IgD-negative memory B cell (primary cell): ENCODE results near the gene FOXE3. TPM values are rescaled to one million over a fixed set of nuclear protein-coding genes. Genes with fewer than 3 reads are reported as not detected.

Experiments used
- H3K27ac Mint-ChIP-seq, 3 donors: one replicate each; pipeline ENCODE4 v1.8.0; 2020 to 2022; ENCODE audit warnings: mild to moderate bottlenecking in 3 of 3, mixed read lengths in 3 of 3, moderate library complexity in 1 of 3
- H3K27me3 Mint-ChIP-seq: one replicate; pipeline ENCODE4 v1.8.0; 2021; ENCODE audit warnings: mixed read lengths
- H3K36me3 Mint-ChIP-seq: one replicate; pipeline ENCODE4 v1.8.0; 2020; ENCODE audit warnings: mild to moderate bottlenecking, mixed read lengths
- H3K4me1 Mint-ChIP-seq, 3 donors: one replicate each; pipeline ENCODE4 v1.8.0; 2020 to 2022; ENCODE audit warnings: mixed read lengths in 3 of 3, mild to moderate bottlenecking in 1 of 3
- H3K4me3 Mint-ChIP-seq, 4 donors: one replicate each; pipeline ENCODE4 v1.8.0; 2020 to 2022; ENCODE audit warnings: mild to moderate bottlenecking in 4 of 4, mixed read lengths in 4 of 4, moderate library complexity in 3 of 4
- H3K9me3 Mint-ChIP-seq, 3 donors: one replicate each; pipeline ENCODE4 v1.8.0; 2020 to 2021; ENCODE audit warnings: mixed read lengths in 3 of 3, mild to moderate bottlenecking in 1 of 3
- polyA plus RNA-seq: library from polyadenylated mRNA; unstranded; fragments of 300-500 nt; fragmentation: Illumina TruSeq; gene quantifications from one replicate; pipeline ENCODE4 v1.2.3, GENCODE V29; 2021

The FOXE3 gene
- polyA plus RNA-seq, 1 donor from 2014 or later: not detected

- Mint-ChIP-seq H3K36me3 (no peaks in the 10 kb centered on the region), H3K4me3 (peak overlapping the region; percentile 82 to 97 (median 94)), H3K4me1 (peaks cover 18 to 30% (median 25%) of the 10 kb centered on the region in 3 donors), H3K9me3 (no peaks in the 10 kb centered on the region), H3K27me3 (peaks cover 37% of the 10 kb centered on the region), H3K27ac (peak overlapping the region in 2 of 3 donors; percentile 91 to 94)
Measured at GRCh38 chr1:47435506-47436303, 19.6 kb downstream of the FOXE3 start.

DNA sequence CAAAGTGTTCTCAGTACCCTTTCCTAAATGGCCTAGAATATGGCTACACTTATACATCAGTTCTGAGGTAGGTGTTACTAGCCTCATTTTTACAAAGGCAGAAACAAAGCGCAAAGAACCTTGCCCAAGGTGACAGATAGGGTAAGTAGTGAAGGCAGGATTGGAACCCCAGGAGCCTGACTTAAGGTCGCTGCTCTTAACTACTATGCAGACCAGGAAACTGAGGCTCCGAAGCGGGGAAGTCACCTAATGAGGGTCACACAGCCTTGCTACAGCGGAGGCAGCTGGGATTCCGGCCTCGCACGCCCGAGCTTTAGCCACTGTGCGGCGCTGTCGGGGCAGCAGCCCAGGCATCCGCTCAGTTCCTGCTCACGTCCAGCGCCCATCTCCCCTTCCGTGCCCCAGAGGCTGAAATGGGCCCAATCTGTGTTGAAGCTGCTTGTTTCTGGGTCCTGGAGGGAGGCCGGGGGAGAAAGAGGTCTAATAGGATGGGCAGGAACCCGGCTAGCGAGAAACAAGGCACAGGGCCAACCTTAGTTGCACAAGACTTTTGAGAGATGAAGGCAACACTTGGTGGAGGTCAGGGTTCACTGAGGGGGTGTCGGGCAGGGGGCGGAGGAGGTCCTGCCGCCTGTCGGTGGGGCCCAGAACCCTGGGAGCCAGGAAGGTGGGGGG is 20.4 kb downstream of the FOXE3 start:
- H3K27ac Mint-ChIP-seq: peak overlapping the region in 2 of 3 donors; percentile 91 to 94
- peaks cover 32% of the 10 kb centered on the region for H3K27me3 Mint-ChIP-seq
- peaks cover 15 to 26% (median 25%) of the 10 kb centered on the region in 3 donors for H3K4me1 Mint-ChIP-seq
- H3K36me3 Mint-ChIP-seq: no peaks in the 10 kb centered on the region
- no peaks in the 10 kb centered on the region for H3K9me3 Mint-ChIP-seq
- H3K4me3 Mint-ChIP-seq: peak overlapping the region; percentile 82 to 97 (median 94)

DNA sequence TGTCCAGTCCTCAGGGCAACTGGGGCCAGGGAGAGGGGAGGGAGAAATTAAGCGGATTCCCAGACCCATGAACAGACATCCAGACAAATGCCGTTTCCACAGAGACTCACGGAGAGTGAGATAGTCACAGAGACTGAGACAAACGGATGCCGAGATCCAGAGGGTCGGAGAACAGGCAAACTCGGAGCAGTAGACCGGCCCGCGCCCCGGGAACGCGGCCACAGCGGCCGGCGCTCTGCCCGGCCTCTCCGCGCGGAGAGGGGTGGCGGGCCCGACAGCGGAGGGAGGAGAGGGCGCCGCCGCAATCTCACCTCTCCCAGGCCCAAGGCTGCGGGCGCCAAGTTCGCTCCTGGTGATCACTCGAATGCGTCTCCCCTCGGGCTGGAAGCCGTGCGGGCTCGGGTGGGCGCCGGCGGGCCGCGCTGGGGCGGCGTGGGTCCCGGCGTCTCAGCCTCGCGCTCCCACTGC is 20.9 kb downstream of the FOXE3 start:
- Mint-ChIP-seq H3K27me3 (peaks cover 31% of the 10 kb centered on the region), H3K27ac (peak overlapping the region in 2 of 3 donors; percentile 91 to 94), H3K9me3 (no peaks in the 10 kb centered on the region), H3K36me3 (no peaks in the 10 kb centered on the region), H3K4me3 (peak overlapping the region; percentile 82 to 97 (median 94)), H3K4me1 (peaks cover 15 to 26% (median 22%) of the 10 kb centered on the region in 3 donors)

- Mint-ChIP-seq H3K36me3 (no peaks in the 10 kb centered on the region), H3K4me1 (peaks cover 12 to 20% (median 18%) of the 10 kb centered on the region in 3 donors), H3K4me3 (peak within 1 kb of the TSS; percentile 82 to 97 (median 94)), H3K27me3 (peaks cover 25% of the 10 kb centered on the region), H3K27ac (peak within 1 kb of the TSS in 2 of 3 donors; percentile 91 to 94), H3K9me3 (no peaks in the 10 kb centered on the region)
Measured at GRCh38 chr1:47437447-47438164, 21.5 kb downstream of the FOXE3 start, which contains the start of gene FOXD2. Gene FOXD2 (plus strand): TSS chr1:47438044. CDS start chr1:47438136, 92 bp downstream.

- Mint-ChIP-seq H3K36me3 (no peaks in the 10 kb centered on the region), H3K27me3 (peaks cover 17% of the 10 kb centered on the region), H3K27ac (peak overlapping the region in 1 of 3 donors; percentile 80), H3K9me3 (no peaks in the 10 kb centered on the region), H3K4me3 (peak overlapping the region; percentile 66 to 94 (median 81)), H3K4me1 (peaks cover 7 to 15% (median 14%) of the 10 kb centered on the region in 3 donors)
Measured at GRCh38 chr1:47438165-47439016, 22.3 kb downstream of the FOXE3 start.

DNA sequence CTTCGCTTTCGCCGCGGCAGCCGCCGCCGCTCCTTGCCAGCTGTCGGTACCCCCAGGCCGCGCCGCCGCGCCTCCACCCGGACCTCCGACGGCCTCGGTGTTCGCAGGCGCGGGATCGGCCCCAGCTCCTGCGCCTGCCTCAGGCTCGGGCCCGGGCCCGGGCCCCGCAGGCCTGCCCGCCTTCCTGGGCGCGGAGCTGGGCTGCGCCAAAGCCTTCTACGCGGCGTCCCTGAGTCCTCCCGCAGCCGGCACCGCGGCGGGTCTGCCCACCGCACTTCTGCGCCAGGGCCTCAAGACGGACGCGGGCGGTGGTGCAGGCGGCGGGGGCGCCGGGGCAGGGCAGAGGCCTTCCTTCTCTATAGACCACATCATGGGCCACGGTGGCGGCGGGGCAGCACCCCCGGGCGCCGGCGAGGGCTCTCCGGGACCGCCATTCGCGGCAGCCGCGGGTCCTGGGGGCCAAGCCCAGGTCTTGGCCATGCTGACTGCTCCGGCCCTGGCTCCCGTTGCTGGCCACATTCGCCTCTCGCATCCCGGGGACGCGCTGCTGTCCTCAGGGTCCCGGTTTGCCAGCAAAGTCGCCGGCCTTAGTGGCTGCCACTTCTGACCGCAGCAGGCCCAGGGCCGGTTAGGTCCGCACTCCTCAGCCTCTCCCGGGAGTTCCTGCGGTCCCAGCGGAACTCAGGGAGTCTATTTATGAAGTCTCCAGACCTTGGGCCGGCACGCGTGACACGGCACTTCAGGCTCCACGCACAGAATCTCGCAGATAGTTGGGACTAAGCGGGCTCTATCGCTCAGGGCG is 23.1 kb downstream of the FOXE3 start:
- H3K4me3 Mint-ChIP-seq: peak overlapping the region in 2 of 4 donors; percentile 13 to 85
- H3K27ac Mint-ChIP-seq: peak overlapping the region in 2 of 3 donors; percentile 67 to 92
- peaks cover 11% of the 10 kb centered on the region for H3K27me3 Mint-ChIP-seq

DNA sequence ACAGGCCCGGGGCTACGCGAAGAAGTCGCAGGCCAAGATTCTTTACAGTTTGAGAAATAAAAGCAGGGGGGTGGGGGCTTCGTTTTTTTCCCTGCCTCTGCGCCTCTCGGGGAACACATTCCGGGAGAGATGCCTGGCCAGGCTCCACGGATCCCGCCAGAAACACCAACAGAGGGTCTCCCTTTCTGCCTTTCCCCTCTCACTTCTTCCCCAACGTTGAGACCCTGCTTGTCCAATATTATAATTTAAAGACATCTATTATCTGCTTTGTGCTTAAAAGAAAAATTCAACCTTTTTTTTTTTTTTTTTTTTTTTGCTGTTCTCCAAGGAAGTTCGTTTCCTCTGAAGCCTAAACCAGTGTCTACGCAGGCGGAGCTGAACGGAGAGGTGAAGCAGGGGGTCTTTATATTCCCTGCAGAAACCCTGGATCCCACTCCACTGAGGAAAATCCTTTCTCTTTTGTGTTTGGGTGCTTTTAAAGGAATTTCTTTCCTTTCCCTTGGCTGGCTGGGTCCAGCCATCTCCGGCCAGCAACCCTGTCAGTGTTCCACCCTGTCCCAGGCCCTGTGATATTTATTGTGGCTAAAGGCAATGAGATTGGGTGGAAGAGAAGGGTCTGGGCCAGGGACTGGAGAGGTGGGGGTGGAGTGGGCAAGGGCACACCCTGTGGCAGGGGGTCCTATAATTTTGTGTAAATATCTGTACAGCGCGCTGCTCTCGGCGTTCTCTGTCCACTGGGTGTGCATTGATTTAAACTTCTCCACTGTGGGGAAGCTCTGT is 23.9 kb downstream of the FOXE3 start:
- peaks cover 0 to 8% (median 2%) of the 10 kb centered on the region in 3 donors for H3K9me3 Mint-ChIP-seq
- peak overlapping the region in 2 of 3 donors; percentile 67 to 92 for H3K27ac Mint-ChIP-seq
- peaks cover 16% of the 10 kb centered on the region for H3K27me3 Mint-ChIP-seq
- H3K4me3 Mint-ChIP-seq: peak overlapping the region in 1 of 4 donors; percentile 85
- peaks cover 10 to 14% (median 13%) of the 10 kb centered on the region in 3 donors for H3K4me1 Mint-ChIP-seq
- H3K36me3 Mint-ChIP-seq: no peaks in the 10 kb centered on the region

More for the DNA sequence above, 23.1 kb downstream of the FOXE3 start:
- no peaks in the 10 kb centered on the region for H3K36me3 Mint-ChIP-seq
- peaks cover 9 to 12% (median 12%) of the 10 kb centered on the region in 3 donors for H3K4me1 Mint-ChIP-seq
- peaks cover 0 to 3% (median 0%) of the 10 kb centered on the region in 3 donors for H3K9me3 Mint-ChIP-seq

- H3K27ac Mint-ChIP-seq: no peak overlapping the region
- H3K4me3 Mint-ChIP-seq: no peak overlapping the region
- peaks cover 21% of the 10 kb centered on the region for H3K27me3 Mint-ChIP-seq
- peaks cover 8 to 17% (median 17%) of the 10 kb centered on the region in 3 donors for H3K4me1 Mint-ChIP-seq
- H3K36me3 Mint-ChIP-seq: no peaks in the 10 kb centered on the region
- H3K9me3 Mint-ChIP-seq: peaks cover 0 to 10% (median 2%) of the 10 kb centered on the region in 3 donors
Measured at GRCh38 chr1:47440599-47441081, 24.6 kb downstream of the FOXE3 start.

GRCh38 chr1:47441450-47442106 is 25.5 kb downstream of the FOXE3 start:
- peaks cover 2 to 11% (median 10%) of the 10 kb centered on the region in 3 donors for H3K4me1 Mint-ChIP-seq
- peaks cover 31% of the 10 kb centered on the region for H3K27me3 Mint-ChIP-seq
- H3K27ac Mint-ChIP-seq: no peak overlapping the region
- peaks cover 0 to 10% (median 2%) of the 10 kb centered on the region in 3 donors for H3K9me3 Mint-ChIP-seq
- H3K36me3 Mint-ChIP-seq: no peaks in the 10 kb centered on the region
- H3K4me3 Mint-ChIP-seq: no peak overlapping the region

DNA sequence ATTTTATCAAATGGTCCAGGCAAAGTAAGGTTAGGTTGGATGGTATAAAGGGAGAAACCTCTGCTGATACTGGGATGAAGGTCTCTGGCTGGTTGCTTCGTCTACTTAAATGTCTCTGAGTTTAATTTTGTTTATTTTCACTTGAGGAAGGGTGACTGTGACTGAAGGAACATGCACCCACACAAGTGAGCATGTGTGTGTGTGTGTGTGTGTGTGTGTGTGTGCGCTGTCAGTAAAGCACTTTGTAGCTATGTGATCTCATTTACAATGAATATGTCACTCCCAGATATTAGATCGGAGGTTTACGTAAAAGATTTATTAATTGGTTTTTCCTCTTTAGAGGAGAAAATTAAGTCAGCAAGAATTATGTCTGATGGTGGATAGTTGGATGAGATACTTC is 26.1 kb downstream of the FOXE3 start:
- Mint-ChIP-seq H3K4me3 (no peak overlapping the region), H3K27me3 (peaks cover 37% of the 10 kb centered on the region), H3K27ac (no peak overlapping the region), H3K9me3 (peaks cover 0 to 10% (median 4%) of the 10 kb centered on the region in 3 donors), H3K36me3 (no peaks in the 10 kb centered on the region), H3K4me1 (peaks cover 0 to 11% (median 8%) of the 10 kb centered on the region in 3 donors)

GRCh38 chr1:47442842-47443529 is 26.9 kb downstream of the FOXE3 start:
- Mint-ChIP-seq H3K4me3 (peak overlapping the region in 2 of 4 donors; percentile 5 to 18), H3K36me3 (no peaks in the 10 kb centered on the region), H3K27ac (peak overlapping the region in 2 of 3 donors; percentile 90 to 93), H3K9me3 (peaks cover 0 to 10% (median 4%) of the 10 kb centered on the region in 3 donors), H3K4me1 (peaks cover 0 to 11% (median 8%) of the 10 kb centered on the region in 3 donors), H3K27me3 (peaks cover 43% of the 10 kb centered on the region)
